Ovary (tissue), 3 donors: ENCODE data around the gene FAM184A.

Experiments used
- EP300 ChIP-seq: sonication (generic); formaldehyde crosslinking; IDR thresholded peaks from one replicate; pipeline ENCODE4 v1.6.1; 2017; ENCODE audit warnings: antibody characterized with exemption
- POLR2A ChIP-seq: fragments of 450-650 bp; IDR thresholded peaks from one replicate; pipeline ENCODE4 v1.6.1; 2017; ENCODE audit warnings: antibody characterized with exemption, mild to moderate bottlenecking, moderate library complexity
- TF ChIP-seq, protein P1 (sequence below), 3 donors: fragments of 450-650 bp in 2 of 3; fragments of 200-600 bp in 1 of 3; IDR thresholded peaks; one replicate each; pipeline versions ENCODE4 v1.5.1 to v1.8.0; 2016 to 2022; ENCODE audit warnings: antibody characterized with exemption in 3 of 3, mild to moderate bottlenecking in 1 of 3
- donor health status: DM: no; HTN: no; CAD: no.

GRCh38 chr6:118965843-118966370 lies 112.6 kb downstream of the FAM184A start:
- TF ChIP-seq, protein P1, sequence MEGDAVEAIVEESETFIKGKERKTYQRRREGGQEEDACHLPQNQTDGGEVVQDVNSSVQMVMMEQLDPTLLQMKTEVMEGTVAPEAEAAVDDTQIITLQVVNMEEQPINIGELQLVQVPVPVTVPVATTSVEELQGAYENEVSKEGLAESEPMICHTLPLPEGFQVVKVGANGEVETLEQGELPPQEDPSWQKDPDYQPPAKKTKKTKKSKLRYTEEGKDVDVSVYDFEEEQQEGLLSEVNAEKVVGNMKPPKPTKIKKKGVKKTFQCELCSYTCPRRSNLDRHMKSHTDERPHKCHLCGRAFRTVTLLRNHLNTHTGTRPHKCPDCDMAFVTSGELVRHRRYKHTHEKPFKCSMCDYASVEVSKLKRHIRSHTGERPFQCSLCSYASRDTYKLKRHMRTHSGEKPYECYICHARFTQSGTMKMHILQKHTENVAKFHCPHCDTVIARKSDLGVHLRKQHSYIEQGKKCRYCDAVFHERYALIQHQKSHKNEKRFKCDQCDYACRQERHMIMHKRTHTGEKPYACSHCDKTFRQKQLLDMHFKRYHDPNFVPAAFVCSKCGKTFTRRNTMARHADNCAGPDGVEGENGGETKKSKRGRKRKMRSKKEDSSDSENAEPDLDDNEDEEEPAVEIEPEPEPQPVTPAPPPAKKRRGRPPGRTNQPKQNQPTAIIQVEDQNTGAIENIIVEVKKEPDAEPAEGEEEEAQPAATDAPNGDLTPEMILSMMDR (IDR thresholded peaks at IDR 0.05), result no peak
- TF ChIP-seq EP300 (no peak), POLR2A (no peak)
